Measurements from ENCODE around the gene DHX8.

The DHX8 gene

DNA sequence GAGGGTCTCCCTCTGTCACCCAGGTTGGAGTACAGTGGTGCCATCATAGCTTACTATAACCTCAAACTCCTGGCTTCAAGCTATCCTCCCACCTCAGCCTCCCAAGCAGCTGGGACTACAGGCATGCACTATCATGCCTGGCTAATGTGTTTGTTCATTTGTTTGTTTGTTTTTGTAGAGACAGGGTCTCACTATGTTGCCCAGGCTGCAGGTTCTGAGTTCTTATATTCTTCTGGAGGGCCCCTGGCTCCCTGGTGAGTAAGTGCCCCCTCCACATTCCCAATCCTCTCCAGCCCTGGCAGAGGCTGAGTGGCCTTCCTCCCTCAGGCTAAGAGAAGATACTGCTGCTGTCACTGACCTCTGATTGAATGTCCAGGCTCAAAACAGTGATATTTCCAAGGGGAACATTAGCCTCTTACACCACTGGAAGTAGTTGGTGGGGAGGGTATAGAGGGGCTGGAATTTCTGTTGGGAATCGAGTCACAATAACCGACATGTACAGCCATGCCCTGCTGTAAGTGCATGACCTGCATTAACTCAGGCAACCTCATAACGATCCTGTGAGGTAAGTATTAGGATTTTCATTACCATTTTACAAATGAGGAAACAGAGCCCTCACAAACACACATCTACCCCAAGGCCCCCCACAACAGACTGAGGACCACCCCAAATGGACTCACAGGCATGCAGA, 65.1 kb downstream of the DHX8 start:
- no peak for DNase-seq

- no peak for DNase-seq
Measured at GRCh38 chr17:43549496-43549895, 65.7 kb downstream of the DHX8 start.

DNA sequence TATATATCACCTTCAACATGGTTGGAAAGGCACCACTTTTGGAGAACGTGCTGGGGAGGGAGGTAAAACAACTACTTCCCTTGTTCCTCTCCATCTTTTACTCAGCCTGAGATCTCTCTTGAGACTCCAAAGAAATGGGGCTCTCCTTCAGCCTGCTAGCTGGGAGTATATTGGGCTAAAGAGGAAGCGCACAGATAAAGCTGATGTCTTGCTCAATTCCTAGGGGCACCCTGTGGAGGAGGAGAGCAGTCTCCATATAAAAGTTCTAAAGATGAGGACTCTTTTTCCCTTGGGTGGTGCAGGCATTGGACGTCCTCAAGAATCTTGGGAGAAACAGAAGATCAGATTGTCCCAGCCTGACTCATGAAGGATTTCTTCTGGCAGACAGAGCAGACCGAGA, 67.0 kb downstream of the DHX8 start:
- DNase-seq, result no peak

GRCh38 chr17:43552229-43552837, 68.6 kb downstream of the DHX8 start:
- no peak for DNase-seq

GRCh38 chr17:43553573-43553972, 69.8 kb downstream of the DHX8 start:
- no peak for DNase-seq

DNA sequence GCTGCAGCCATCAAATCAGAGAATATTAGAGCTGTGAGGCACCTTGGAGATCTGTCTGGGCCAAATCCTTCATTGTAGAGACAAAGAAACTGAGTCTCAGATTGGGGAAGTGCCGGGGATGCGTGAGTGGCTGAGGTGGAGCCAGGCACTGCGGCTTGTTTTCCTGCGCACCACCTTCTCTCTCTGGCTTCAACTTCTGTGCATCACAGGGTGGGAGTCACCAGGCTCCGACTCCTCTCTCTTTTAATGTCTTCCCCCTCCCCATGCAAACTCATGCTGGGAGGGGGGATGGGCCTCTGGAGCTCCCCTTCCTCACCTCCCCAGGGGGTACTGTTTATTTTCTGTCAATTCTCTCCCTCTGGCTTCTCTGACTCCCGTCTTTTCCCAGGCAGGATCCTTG, 71.1 kb downstream of the DHX8 start:
- no peak for DNase-seq

GRCh38 chr17:43556292-43556691, 72.5 kb downstream of the DHX8 start:
- no peak for DNase-seq

DNA sequence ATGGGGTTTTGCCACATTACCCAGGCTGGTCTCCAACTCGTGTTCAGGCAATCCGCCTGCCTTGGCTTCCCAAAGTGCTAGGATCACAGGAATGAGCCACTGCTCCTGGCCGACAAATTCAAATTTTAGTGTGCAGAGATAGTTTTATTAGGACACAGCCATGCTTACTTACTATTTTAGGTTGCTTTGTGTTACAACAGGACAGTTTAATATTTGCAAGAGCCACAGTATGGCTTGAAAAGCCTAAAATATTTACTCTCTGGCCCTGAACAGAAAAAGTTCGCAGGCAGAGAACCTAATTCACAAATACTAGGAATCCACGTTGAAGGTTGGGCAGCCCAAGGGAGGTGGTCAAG, 75.0 kb downstream of the DHX8 start:
- DNase-seq, result no peak

- DNase-seq, result no peak
Measured at GRCh38 chr17:43559161-43559816, 75.5 kb downstream of the DHX8 start.

DNA sequence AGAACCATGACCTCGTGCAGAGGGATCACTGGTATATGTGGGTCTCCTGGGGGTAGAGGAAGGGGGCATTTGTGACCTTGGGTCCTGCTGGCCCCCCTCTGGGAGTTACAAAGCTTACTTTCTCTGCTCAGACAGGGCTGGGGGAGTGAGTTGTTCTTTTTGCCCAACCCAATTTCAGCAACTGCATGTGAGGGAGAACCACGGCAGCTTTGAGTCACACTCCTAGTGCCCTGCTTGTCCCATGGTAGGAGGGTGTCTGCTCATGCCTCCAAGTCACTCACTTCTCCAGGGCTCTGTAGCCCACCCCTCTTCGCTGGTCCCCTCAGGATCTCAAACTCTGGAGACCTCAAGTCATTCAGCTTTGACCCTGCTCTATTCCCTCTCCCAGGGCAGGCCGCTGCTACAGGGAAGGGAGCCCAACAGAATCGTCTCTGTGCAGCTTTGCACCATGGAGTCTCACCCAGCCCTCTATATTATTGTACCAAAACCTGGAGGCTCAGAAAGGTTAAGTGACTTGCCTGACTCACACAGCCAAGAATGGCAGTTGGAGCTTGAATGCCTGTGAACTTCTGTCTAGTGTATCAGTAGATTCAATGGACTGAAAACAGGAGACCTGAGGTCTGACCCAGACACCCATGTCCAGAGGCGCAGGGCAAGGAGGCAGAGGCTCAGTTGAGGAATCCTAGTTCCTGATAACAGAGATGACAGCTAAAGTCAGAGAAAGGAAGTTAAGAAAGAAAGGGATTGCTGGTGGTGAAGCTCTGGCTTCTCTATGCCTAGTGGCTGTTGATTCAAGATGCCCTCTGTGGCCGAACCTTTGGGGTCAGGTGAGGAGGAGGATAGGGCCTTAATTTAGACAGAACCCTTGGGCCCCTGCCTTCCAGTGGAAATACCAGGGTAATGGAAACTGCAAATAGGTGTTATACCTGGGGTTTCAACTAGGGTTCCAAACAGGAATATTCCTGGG, 77.0 kb downstream of the DHX8 start:
- DNase-seq, result no peak

DNA sequence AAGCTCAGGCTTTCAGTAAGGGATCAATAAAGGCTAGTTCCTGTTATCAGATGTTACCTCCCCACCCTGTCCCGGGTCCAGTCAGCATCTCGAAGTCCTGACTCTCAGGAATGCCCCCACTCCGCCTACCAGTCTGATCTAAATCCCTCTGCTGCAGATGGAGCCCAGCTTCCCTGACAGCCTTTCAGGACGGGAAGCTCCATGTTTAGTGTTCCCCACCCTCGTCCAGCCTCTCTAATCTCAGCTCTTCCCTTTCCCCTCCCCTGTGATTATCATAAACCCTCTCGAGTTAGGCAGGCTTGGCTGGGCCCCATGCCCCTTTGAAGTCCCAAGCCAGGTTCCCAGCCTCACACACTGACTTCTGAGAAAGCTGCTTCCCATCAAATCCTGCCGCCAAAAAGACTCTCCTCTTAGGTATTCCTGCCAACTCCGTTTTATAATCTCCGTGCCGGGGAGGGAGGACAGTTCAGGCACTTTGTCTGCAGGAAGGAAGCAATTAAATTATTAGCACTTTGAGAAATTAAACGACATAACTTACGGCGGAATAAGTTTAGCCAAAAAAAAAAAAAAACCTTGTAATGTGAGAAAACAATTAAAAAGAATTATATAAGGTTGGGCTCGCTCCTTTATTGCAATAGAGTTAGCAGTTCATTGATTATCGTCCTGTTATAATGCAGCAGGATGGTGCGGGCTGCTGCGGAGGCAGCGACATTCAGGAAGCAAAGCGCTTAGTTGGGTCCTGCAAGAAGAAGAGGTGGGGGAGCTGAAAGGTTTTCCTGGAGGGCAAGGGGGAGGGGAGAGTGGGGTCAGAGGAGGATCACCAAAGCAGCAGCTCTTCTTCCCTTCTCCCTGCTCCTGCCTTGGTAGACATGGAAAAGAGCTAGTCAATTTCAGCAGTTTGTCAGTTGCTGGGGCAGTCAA, 79.2 kb downstream of the DHX8 start:
- DNase-seq, result no peak

DNA sequence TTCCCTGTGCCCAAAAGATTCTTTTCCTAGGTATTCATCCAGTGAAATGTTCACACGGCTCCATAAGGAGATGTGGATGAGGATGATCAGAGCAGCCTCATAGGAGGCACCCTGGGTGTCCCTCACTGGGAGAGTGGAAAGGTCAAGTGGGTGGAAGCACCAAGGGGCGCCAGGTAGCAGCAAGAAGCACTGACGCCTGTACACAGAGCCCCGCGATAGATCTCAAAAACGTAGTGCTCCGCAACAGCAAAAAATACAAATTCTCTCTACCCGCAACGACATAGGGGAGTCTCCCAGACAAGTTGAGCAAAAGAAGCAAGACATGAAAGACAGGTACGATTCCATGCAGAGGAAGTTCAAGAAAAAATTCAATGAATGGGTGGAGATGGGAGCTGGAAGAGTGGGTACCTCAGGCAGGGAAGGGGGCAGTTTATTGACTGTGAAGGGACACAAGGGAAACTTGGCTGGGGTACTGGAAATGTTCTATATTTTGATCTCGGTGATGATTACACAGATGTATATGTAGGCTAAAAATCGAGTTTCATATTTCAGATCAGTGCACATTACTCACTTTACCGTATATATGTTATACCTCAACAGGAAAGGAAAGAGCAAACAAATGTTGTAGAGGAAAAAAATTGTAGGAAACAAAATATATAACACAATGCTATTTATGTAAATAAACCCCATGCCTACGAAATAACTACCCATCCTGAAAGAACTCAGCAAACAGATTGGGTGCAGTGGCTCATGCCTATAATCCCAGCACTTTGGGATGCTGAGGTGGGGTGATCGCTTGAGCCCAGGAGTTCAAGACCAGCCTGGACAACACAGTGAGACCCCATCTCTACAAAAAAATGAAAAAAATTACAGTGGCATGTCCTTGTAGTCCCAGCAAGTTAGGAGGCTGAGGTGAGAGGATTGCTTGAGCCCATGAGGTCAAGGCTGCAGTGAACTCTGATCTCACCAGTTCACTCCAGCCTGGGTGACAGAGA, 80.1 kb downstream of the DHX8 start:
- no peak for DNase-seq

- DNase-seq, result no peak
Measured at GRCh38 chr17:43568506-43569082, 84.8 kb downstream of the DHX8 start.

DNA sequence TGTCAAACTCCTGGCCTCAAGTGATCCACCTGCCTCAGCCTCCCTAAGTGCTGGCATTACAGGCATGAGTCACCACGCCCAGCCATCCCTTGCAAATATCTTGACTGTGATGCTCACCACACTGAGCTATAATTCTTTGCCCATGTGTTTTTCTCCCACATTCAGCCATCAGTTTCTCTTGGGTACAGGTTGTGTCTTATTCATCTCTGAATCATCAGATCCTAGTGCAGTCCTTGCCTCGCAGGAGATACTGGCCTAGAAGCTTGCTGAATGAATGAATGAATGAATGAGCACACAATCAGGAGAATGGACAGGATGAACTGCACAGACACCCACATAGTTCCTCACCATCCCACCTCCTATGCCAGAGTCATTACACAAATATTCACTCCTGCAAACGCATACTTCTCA, 86.7 kb downstream of the DHX8 start:
- DNase-seq, result no peak

DNA sequence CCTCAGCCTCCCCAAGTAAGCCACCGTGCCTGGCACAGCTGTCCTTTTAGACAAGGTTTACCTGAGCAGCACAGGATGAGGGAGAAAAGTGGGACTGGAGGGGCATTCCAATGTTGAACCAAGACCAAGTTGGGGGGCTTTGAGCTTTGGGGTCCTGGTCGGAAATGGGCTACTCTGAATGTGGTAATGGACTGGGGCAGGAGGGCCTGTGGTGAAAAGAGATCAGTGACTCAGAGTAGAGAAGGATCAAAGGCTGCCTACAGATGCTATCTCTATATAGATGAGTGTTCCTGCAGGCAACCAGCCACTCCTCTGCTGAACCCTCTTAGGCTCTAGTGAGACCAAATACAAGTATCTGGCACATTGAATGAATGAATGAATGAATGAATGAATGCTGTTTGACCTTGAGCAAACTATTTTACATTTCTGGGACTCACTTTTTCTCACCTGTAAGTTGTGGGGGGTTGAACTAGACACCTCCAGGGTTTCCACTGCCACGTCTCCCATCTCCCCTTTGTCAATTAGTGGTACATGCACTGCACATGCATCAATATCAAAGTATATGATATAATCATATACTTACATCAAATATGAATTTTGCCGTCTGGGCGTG, 88.7 kb downstream of the DHX8 start:
- DNase-seq, result no peak

- no peak for DNase-seq
Measured at GRCh38 chr17:43573579-43574321, 90.0 kb downstream of the DHX8 start.

DNA sequence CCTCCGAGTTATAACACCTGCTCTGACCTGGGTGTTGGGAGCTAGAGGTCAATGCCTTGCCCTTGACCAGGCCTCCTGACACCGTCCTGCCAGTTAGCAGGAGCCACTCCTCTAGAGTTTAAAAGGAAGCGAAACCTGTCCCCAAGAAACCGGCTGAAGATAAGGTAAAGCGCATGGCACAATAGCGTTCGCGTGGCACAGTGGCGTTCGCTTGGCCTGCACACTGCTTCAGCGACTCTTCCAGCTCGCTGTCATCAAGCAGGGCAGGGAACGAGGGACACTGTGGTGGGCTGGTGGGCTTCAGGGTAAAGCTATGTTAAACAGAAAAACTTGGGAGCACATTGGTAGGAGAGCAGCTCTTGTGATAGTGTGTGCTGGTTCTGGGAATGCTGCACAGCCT, 90.6 kb downstream of the DHX8 start:
- DNase-seq, result no peak

GRCh38 chr17:43574896-43575525, 91.2 kb downstream of the DHX8 start:
- DNase-seq, result no peak
